AG04450 (cell line): Measurements from ENCODE around the gene TTC8. TPM values are rescaled to one million over a fixed set of nuclear protein-coding genes. Genes with fewer than 3 reads are reported as not detected.

ENCODE experiments used
- CTCF ChIA-PET: fragments of 300-600, 350-600 bp; formaldehyde crosslinking; extraction: SDS; loops from one replicate; lab custom pipeline; 2022; ENCODE audit warnings: antibody characterized with exemption, inconsistent platforms; lab: Charles Lee
- POLR2A ChIA-PET: fragments of 350-600 bp; formaldehyde crosslinking; extraction: SDS; loops from one replicate; lab custom pipeline; 2021; ENCODE audit warnings: antibody characterized with exemption, inconsistent platforms; lab: Yijun Ruan, JAX
- DNase-seq: peaks from one replicate; pipeline ENCODE4 v3.0.0-alpha.2; 2011; ENCODE audit warnings: low read depth, low spot score
- H3K27ac ChIP-seq: one replicate; pipeline ENCODE4 v1.5.1; 2012; ENCODE audit warnings: low read depth, low read length, control low read depth
- H3K27me3 ChIP-seq: one replicate; pipeline ENCODE4 v1.6.0; 2012; ENCODE audit warnings: low read length; ENCODE audit not compliant: control insufficient read depth, insufficient read depth
- H3K4me3 ChIP-seq: 2 replicates; pipeline ENCODE4 v1.5.1; 2011; ENCODE audit warnings: mild to moderate bottlenecking, low read depth, low read length, control low read depth
- H3K9me3 ChIP-seq: 2 replicates; pipeline ENCODE4 v1.5.1; 2012; ENCODE audit warnings: low read length; ENCODE audit not compliant: control insufficient read depth, insufficient read depth
- CTCF ChIP-seq: IDR thresholded peaks from 2 replicates; pipeline ENCODE4 v1.5.1; 2011; ENCODE audit warnings: low read depth, low read length, control low read depth, inconsistent platforms
- polyA plus RNA-seq: library from polyadenylated mRNA; depleted of rRNA; stranded (reverse); fragments of >200 nt; gene quantifications from 2 replicates; pipeline ENCODE4 v1.2.3, GENCODE V29; 2011

TTC8 gene
- polyA plus RNA-seq, 1 experiment, result 83.4 TPM

GRCh38 chr14:88848571-88848970 is 24.1 kb downstream of the TTC8 start:
- no peak for TF ChIP-seq CTCF
- Histone ChIP-seq H3K9me3 (no peaks in the 10 kb centered on the region), H3K4me3 (no peak overlapping the region), H3K27me3 (no peaks in the 10 kb centered on the region), H3K27ac (no peak overlapping the region)
- CTCF ChIA-PET, result no interaction called here
- POLR2A ChIA-PET, result no interaction called here
- DNase-seq, result no peak

- no peak overlapping the region for H3K27ac ChIP-seq
- no peaks in the 10 kb centered on the region for H3K27me3 ChIP-seq
- POLR2A ChIA-PET, result no interaction called here
- no peaks in the 10 kb centered on the region for H3K9me3 ChIP-seq
- DNase-seq, result no peak
- H3K4me3 ChIP-seq, result no peak overlapping the region
- CTCF ChIA-PET, result no interaction called here
- no peak for TF ChIP-seq CTCF
Observed at GRCh38 chr14:88849716-88850115, 25.3 kb downstream of the TTC8 start.

GRCh38 chr14:88851587-88851986 is 27.1 kb downstream of the TTC8 start:
- POLR2A ChIA-PET, result no interaction called here
- H3K9me3 ChIP-seq, result no peaks in the 10 kb centered on the region
- CTCF ChIA-PET, result no interaction called here
- no peak overlapping the region for H3K4me3 ChIP-seq
- TF ChIP-seq CTCF, result no peak
- DNase-seq, result no peak
- H3K27ac ChIP-seq, result no peak overlapping the region
- H3K27me3 ChIP-seq, result no peaks in the 10 kb centered on the region

GRCh38 chr14:88852632-88853031 is 28.2 kb downstream of the TTC8 start:
- H3K27me3 ChIP-seq, result no peaks in the 10 kb centered on the region
- H3K9me3 ChIP-seq, result no peaks in the 10 kb centered on the region
- H3K4me3 ChIP-seq, result no peak overlapping the region
- ChIA-PET CTCF (no interaction called here), POLR2A (no interaction called here)
- TF ChIP-seq CTCF, result no peak
- H3K27ac ChIP-seq, result no peak overlapping the region
- no peak for DNase-seq

- H3K27ac ChIP-seq, result no peak overlapping the region
- H3K9me3 ChIP-seq, result no peaks in the 10 kb centered on the region
- no peak for DNase-seq
- no peak overlapping the region for H3K4me3 ChIP-seq
- H3K27me3 ChIP-seq, result no peaks in the 10 kb centered on the region
- POLR2A ChIA-PET, result no interaction called here
- no peak for TF ChIP-seq CTCF
- CTCF ChIA-PET, result no interaction called here
Observed at GRCh38 chr14:88853129-88853528, 28.7 kb downstream of the TTC8 start.
